Gastroesophageal sphincter (tissue), 3 donors: ENCODE measurements around the gene RAB3B.

Source experiments
- CTCF ChIP-seq, 4 experiments: fragments of 200-600 bp in 2 of 4; fragments of 450-650 bp in 2 of 4; sonication (generic) in 1 of 4; IDR thresholded peaks; one replicate each; pipeline ENCODE4 v1.5.1; 2017 to 2019; ENCODE audit warnings: antibody characterized with exemption in 4 of 4, mild to moderate bottlenecking in 2 of 4, moderate library complexity in 2 of 4
- EP300 ChIP-seq: sonication (generic); formaldehyde crosslinking; IDR thresholded peaks from one replicate; pipeline ENCODE4 v1.6.1; 2017; ENCODE audit warnings: antibody characterized with exemption, mild to moderate bottlenecking
- POLR2A ChIP-seq, 2 donors: fragments of 450-650 bp; IDR thresholded peaks; one replicate each; pipeline ENCODE4 v1.6.1; 2017; ENCODE audit warnings: antibody characterized with exemption in 2 of 2, mild to moderate bottlenecking in 2 of 2, moderate library complexity in 1 of 2

- no peak for TF ChIP-seq CTCF (IDR thresholded peaks at IDR 0.05)
- TF ChIP-seq POLR2A (IDR thresholded peaks at IDR 0.05), result no peak
- TF ChIP-seq EP300, result no peak
Observed at GRCh38 chr1:51861669-51862068, 128.8 kb downstream of the RAB3B start.
